ENCODE results near the gene ASCC2. TPM values are rescaled to one million over a fixed set of nuclear protein-coding genes. Genes with fewer than 3 reads are reported as not detected.
A peak's percentile ranks its signal among the peaks of the same experiment; 100 is the strongest.

The ASCC2 gene
- total and polyA plus RNA-seq, 7 donors, result 15.0 to 51.0 (median 37.7) TPM

GRCh38 chr22:29804985-29805384 lies 33.1 kb downstream of the ASCC2 start:
- no peak overlapping the region for H3K4me3 ChIP-seq
- no peak for TF ChIP-seq CTCF (IDR thresholded peaks at IDR 0.05)
- no peak for TF ChIP-seq POLR2A (IDR thresholded peaks at IDR 0.05)
- TF ChIP-seq EP300 (IDR thresholded peaks at IDR 0.05), result no peak
- TF ChIP-seq POLR2AphosphoS5 (IDR thresholded peaks at IDR 0.05), result no peak
- H3K4me1 ChIP-seq, result peaks cover 0 to 2% (median 0%) of the 10 kb centered on the region in 4 donors
- no peak overlapping the region for H3K27ac ChIP-seq
- peaks cover 16 to 89% (median 70%) of the 10 kb centered on the region in 4 donors for H3K36me3 ChIP-seq
- no peaks in the 10 kb centered on the region for H3K27me3 ChIP-seq
- DNase-seq, result no peak
- WGBS, 2 donors, result 85 to 94% methylated on average over 2 of the region's 2 CpGs
- intact Hi-C loops (cut with DNase I), result no loop called here
- no peaks in the 10 kb centered on the region for H3K9me3 ChIP-seq

DNA sequence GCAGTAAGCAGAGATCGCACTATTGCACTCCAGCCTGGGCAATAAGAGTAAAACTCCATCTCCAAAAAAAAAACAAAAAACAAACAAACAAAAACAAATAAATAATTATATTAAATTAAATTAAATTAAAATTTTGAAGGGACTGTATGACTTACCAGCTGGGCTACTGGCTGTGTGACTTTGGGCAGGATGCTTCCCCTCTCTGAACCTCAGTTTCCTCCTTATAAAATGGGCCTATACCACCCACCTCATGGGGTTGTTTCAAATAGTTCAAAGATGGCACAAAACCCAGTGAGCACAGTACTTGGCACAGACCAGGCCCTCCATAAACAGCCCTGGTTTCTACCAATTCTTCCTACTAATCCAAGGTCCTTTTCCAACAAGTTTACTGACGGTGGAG lies 34.9 kb downstream of the ASCC2 start:
- Histone ChIP-seq H3K9me3 (no peaks in the 10 kb centered on the region), H3K36me3 (peaks cover 27 to 96% (median 72%) of the 10 kb centered on the region in 4 donors), H3K27me3 (no peaks in the 10 kb centered on the region), H3K27ac (no peak overlapping the region), H3K4me1 (peaks cover 0 to 18% (median 9%) of the 10 kb centered on the region in 4 donors), H3K4me3 (no peak overlapping the region)
- intact Hi-C loops (cut with DNase I), result no loop called here
- 96 to 100% methylated on average over 2 of the region's 2 CpGs for WGBS, 2 donors
- no peak for DNase-seq
- TF ChIP-seq POLR2A (IDR thresholded peaks at IDR 0.05) (no peak), EP300 (IDR thresholded peaks at IDR 0.05) (no peak), CTCF (IDR thresholded peaks at IDR 0.05) (no peak), POLR2AphosphoS5 (IDR thresholded peaks at IDR 0.05) (no peak)

DNA sequence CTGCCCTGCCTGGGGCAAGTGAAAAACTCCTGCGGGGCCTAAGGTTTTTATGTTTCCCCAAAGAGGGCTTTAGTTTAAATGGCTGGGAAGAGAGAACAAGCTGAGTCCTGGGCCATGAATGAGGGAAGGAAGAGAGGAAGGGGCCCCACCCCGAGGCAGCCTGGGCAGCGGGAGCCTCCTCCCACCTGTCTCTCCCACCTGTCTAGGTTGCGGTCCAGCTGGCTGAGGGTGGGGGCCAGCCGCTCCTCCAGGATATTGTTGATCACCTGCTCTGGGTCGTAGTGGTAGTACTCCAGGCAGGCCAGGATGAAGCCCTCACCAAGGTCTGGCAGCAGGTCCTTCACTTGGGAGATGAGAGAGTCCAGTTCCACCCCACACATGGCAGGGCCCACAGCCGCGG lies 36.3 kb downstream of the ASCC2 start:
- no peak overlapping the region for H3K27ac ChIP-seq
- intact Hi-C loops (cut with DNase I), result no loop called here
- no peaks in the 10 kb centered on the region for H3K27me3 ChIP-seq
- no peaks in the 10 kb centered on the region for H3K9me3 ChIP-seq
- no peak for DNase-seq
- peaks cover 0 to 25% (median 9%) of the 10 kb centered on the region in 4 donors for H3K4me1 ChIP-seq
- 87 to 88% methylated on average over 8 of the region's 8 CpGs for WGBS, 2 donors
- H3K36me3 ChIP-seq, result peaks cover 27 to 96% (median 67%) of the 10 kb centered on the region in 4 donors
- H3K4me3 ChIP-seq, result no peak overlapping the region
- no peak for TF ChIP-seq POLR2A (IDR thresholded peaks at IDR 0.05)
- no peak for TF ChIP-seq EP300 (IDR thresholded peaks at IDR 0.05)
- TF ChIP-seq POLR2AphosphoS5 (IDR thresholded peaks at IDR 0.05), result no peak
- no peak for TF ChIP-seq CTCF (IDR thresholded peaks at IDR 0.05)

GRCh38 chr22:29801153-29801552 lies 36.9 kb downstream of the ASCC2 start:
- H3K4me1 ChIP-seq, result peaks cover 0 to 25% (median 9%) of the 10 kb centered on the region in 4 donors
- no peak for TF ChIP-seq CTCF (IDR thresholded peaks at IDR 0.05)
- no peak for TF ChIP-seq EP300 (IDR thresholded peaks at IDR 0.05)
- TF ChIP-seq POLR2AphosphoS5 (IDR thresholded peaks at IDR 0.05), result no peak
- no peak for TF ChIP-seq POLR2A (IDR thresholded peaks at IDR 0.05)
- intact Hi-C loops (cut with DNase I), result no loop called here
- no peak overlapping the region for H3K27ac ChIP-seq
- H3K9me3 ChIP-seq, result no peaks in the 10 kb centered on the region
- DNase-seq, result no peak
- H3K4me3 ChIP-seq, result no peak overlapping the region
- peaks cover 22 to 96% (median 63%) of the 10 kb centered on the region in 4 donors for H3K36me3 ChIP-seq
- no peaks in the 10 kb centered on the region for H3K27me3 ChIP-seq
- WGBS, 2 donors, result 89 to 93% methylated on average over 5 of the region's 5 CpGs

GRCh38 chr22:29799217-29799680 lies 38.8 kb downstream of the ASCC2 start:
- H3K9me3 ChIP-seq, result no peaks in the 10 kb centered on the region

More at GRCh38 chr22:29799217-29799680, 38.8 kb downstream of the ASCC2 start:
- peak; percentile 94 for DNase-seq
- 74% methylated on average over 8 of the region's 8 CpGs for WGBS, 2 donors
- Histone ChIP-seq H3K27ac (peak overlapping the region; percentile 39 to 68 (median 56)), H3K4me3 (no peak overlapping the region), H3K27me3 (no peaks in the 10 kb centered on the region), H3K36me3 (peaks cover 15 to 95% (median 46%) of the 10 kb centered on the region in 4 donors), H3K4me1 (peaks cover 0 to 25% (median 9%) of the 10 kb centered on the region in 4 donors)
- intact Hi-C loops (cut with DNase I), result no loop called here
- TF ChIP-seq CTCF (IDR thresholded peaks at IDR 0.05), result no peak
- TF ChIP-seq POLR2AphosphoS5 (IDR thresholded peaks at IDR 0.05), result peak; percentile 30 to 43 (median 34)
- no peak for TF ChIP-seq POLR2A (IDR thresholded peaks at IDR 0.05)
- no peak for TF ChIP-seq EP300 (IDR thresholded peaks at IDR 0.05)
